Measurements from ENCODE around the gene INO80B. TPM values are rescaled to one million over a fixed set of nuclear protein-coding genes. Genes with fewer than 3 reads are reported as not detected.
A peak's percentile ranks its signal among the peaks of the same experiment; 100 is the strongest.

The INO80B gene
- total and polyA plus RNA-seq, 2 of the 8 experiments (the other 6 are each of a cell fraction or from before 2014, with no cell fraction given) = 3.9 to 18.5 TPM

GRCh38 chr2:74440378-74441169 is 14.3 kb upstream of the INO80B start:
- Histone ChIP-seq H3K56ac (replicated peaks; ENCODE audit: insufficient read length, low read depth, low read length) (peak overlapping the region; percentile 72), H2BK20ac (ENCODE audit: low read length) (no peak overlapping the region), H3K4me1 (replicated peaks in 1 of 4; ENCODE audit: control insufficient read depth in 3 of 4, insufficient read depth in 4 of 4, low read length in 3 of 4) (peaks cover 4 to 24% (median 17%) of the 10 kb centered on the region in 4 experiments; a peak in 6 of 7 replicates), H4K8ac (ENCODE audit: extremely low read depth, insufficient read depth, low read length) (peak overlapping the region; percentile 97), H4K20me1 (replicated peaks in 1 of 2; ENCODE audit: control insufficient read depth in 1 of 2, insufficient read depth in 2 of 2, low read length in 2 of 2) (peaks cover 4 to 10% of the 10 kb centered on the region in 2 experiments), H2BK120ac (replicated peaks; ENCODE audit: low read depth, low read length) (no peak overlapping the region), H4K91ac (replicated peaks; ENCODE audit: insufficient read length, low read length) (no peak overlapping the region), H3K18ac (ENCODE audit: extremely low read depth, low read length) (peak overlapping the region; percentile 72; the same call in 1 of the 2 replicates), H2BK5ac (ENCODE audit: low read depth, low read length) (peak overlapping the region; percentile 79), H3K27ac (ENCODE audit: low read depth, low read length) (peak overlapping the region; percentile 87), H3K79me2 (ENCODE audit: control insufficient read depth in 1 of 2, insufficient read depth in 2 of 2, low read length in 2 of 2) (peaks cover 4 to 35% of the 10 kb centered on the region in 2 experiments; a peak in 2 of 4 replicates), H3K27me3 (replicated peaks in 1 of 4; ENCODE audit: control insufficient read depth in 3 of 4, extremely low read depth in 1 of 4, insufficient read depth in 3 of 4, low read length in 3 of 4) (no peaks in the 10 kb centered on the region; a peak in 2 of 7 replicates), H2BK15ac (ENCODE audit: low read length) (no peak overlapping the region; the same call in 1 of the 2 replicates), H3K4ac (replicated peaks; ENCODE audit: insufficient read length, low read depth, low read length) (no peak overlapping the region), H4K5ac (ENCODE audit: insufficient read length, low read depth, low read length) (peak overlapping the region; percentile 92), H3K9me3 (ENCODE audit: insufficient read depth in 2 of 2, low read depth in 1 of 2, low read length in 1 of 2) (no peaks in the 10 kb centered on the region), H3K14ac (ENCODE audit: insufficient read length) (no peak overlapping the region), H3K23ac (ENCODE audit: insufficient read length) (no peak overlapping the region), H3K4me3 (ENCODE audit: extremely low read depth in 1 of 4, insufficient read depth in 2 of 4, low read depth in 3 of 4, low read length in 4 of 4) (peak overlapping the region; percentile 69 to 90 (median 80)), H2AK5ac (ENCODE audit: low read depth, low read length) (no peak overlapping the region), H2BK12ac (ENCODE audit: low read depth, low read length) (no peak overlapping the region), H3K79me1 (ENCODE audit: low read depth, low read length) (peaks cover 13% of the 10 kb centered on the region), H2AFZ (ENCODE audit: low read length) (peak overlapping the region; percentile 71; the same call in 1 of the 2 replicates), H3K36me3 (ENCODE audit: control insufficient read depth in 2 of 4, insufficient read depth in 4 of 4, low read length in 3 of 4) (peaks cover 0 to 5% (median 0%) of the 10 kb centered on the region in 4 experiments; a peak in 1 of 8 replicates), H3K23me2 (ENCODE audit: low read depth, low read length) (peaks cover 6% of the 10 kb centered on the region; the same call in 1 of the 2 replicates), H3K4me2 (ENCODE audit: insufficient read depth in 1 of 2, low read depth in 2 of 2, low read length in 2 of 2) (peak overlapping the region; percentile 68 to 92), H3K9ac (replicated peaks in 1 of 4; ENCODE audit: extremely low read depth in 1 of 4, low read depth in 3 of 4, low read length in 3 of 4) (peak overlapping the region; percentile 64 to 77 (median 74))
- DNase-seq (ENCODE audit: low read depth in 1 of 2, low spot score in 2 of 2) (peak in 1 of 2 experiments; percentile 92), FAIRE-seq (no peak)
- WGBS, 2 experiments (ENCODE audit: extremely low coverage in 1 of 2, insufficient coverage in 1 of 2, insufficient read length in 1 of 2, insufficient replicate concordance in 2 of 2, low coverage in 1 of 2, low lambda C conversion rate in 2 of 2, missing lambda C conversion rate in 1 of 2) = 1% methylated on average over 31 of the region's 45 CpGs; no CpG with 5 or more reads in 1 of the 2 experiments
- ChIA-PET CTCF (ENCODE audit: partially characterized antibody) (interaction anchor here (0.6 to 3.1 kb wide), 14 partner anchors 9 to 106 kb away, joined by 3 to 16 read pairs (median 4); partner anchors contain the start of genes CCDC142, TTC31 and WBP1), POLR2A (ENCODE audit: partially characterized antibody) (interaction anchor here (0.6 to 3.9 kb wide), 24 partner anchors 9 to 179 kb away, joined by 3 to 66 read pairs (median 4); partner anchors contain the start of genes AUP1, C2orf81, CCDC142 and HTRA2)
- TF ChIP-seq SIN3A (conservative IDR thresholded peaks at IDR 0.05 in 1 of 2, IDR thresholded peaks at IDR 0.05 in 1 of 2; ENCODE audit: low read depth in 1 of 2, low read length in 2 of 2) (peak; percentile 77 to 81; a peak in 2 of 4 replicates), POU5F1 (IDR thresholded peaks at IDR 0.05; ENCODE audit: low read depth, low read length) (no peak), TAF7 (optimal IDR thresholded peaks at IDR 0.05; ENCODE audit: borderline replicate concordance, low read depth, low read length) (peak; percentile 57), GABPA (IDR thresholded peaks at IDR 0.05; ENCODE audit: borderline replicate concordance, insufficient read depth, low read length) (no peak), CEBPB (IDR thresholded peaks at IDR 0.05; ENCODE audit: low read depth, low read length) (no peak), RNF2 (IDR thresholded peaks at IDR 0.05; ENCODE audit: borderline replicate concordance, low read depth, low read length, missing control alignments, poor library complexity, severe bottlenecking) (no peak)
